ENCODE measurements around the gene THRAP3.

GRCh38 chr1:36224537-36225282, 467 bp downstream of the THRAP3 start:
- TF ChIP-seq POLR2A (IDR thresholded peaks at IDR 0.05; ENCODE audit: low read depth) (no peak), POLR2AphosphoS5 (IDR thresholded peaks at IDR 0.05) (peak in 1 of 2 donors; percentile 0), EP300 (IDR thresholded peaks at IDR 0.05) (no peak)
- TF ChIP-seq, protein P1, sequence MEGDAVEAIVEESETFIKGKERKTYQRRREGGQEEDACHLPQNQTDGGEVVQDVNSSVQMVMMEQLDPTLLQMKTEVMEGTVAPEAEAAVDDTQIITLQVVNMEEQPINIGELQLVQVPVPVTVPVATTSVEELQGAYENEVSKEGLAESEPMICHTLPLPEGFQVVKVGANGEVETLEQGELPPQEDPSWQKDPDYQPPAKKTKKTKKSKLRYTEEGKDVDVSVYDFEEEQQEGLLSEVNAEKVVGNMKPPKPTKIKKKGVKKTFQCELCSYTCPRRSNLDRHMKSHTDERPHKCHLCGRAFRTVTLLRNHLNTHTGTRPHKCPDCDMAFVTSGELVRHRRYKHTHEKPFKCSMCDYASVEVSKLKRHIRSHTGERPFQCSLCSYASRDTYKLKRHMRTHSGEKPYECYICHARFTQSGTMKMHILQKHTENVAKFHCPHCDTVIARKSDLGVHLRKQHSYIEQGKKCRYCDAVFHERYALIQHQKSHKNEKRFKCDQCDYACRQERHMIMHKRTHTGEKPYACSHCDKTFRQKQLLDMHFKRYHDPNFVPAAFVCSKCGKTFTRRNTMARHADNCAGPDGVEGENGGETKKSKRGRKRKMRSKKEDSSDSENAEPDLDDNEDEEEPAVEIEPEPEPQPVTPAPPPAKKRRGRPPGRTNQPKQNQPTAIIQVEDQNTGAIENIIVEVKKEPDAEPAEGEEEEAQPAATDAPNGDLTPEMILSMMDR (IDR thresholded peaks at IDR 0.05) = peak; percentile 21 to 55 (median 28)

All from esophagus muscularis mucosa (tissue), 4 donors.